ENCODE results near the gene SRSF8. TPM values are rescaled to one million over a fixed set of nuclear protein-coding genes. Genes with fewer than 3 reads are reported as not detected.

Gene SRSF8
- total and polyA plus RNA-seq, 9 of the 15 experiments (the other 6 are each of a cell fraction or from before 2014, with no cell fraction given) = 18.0 to 53.4 (median 27.9) TPM

DNA sequence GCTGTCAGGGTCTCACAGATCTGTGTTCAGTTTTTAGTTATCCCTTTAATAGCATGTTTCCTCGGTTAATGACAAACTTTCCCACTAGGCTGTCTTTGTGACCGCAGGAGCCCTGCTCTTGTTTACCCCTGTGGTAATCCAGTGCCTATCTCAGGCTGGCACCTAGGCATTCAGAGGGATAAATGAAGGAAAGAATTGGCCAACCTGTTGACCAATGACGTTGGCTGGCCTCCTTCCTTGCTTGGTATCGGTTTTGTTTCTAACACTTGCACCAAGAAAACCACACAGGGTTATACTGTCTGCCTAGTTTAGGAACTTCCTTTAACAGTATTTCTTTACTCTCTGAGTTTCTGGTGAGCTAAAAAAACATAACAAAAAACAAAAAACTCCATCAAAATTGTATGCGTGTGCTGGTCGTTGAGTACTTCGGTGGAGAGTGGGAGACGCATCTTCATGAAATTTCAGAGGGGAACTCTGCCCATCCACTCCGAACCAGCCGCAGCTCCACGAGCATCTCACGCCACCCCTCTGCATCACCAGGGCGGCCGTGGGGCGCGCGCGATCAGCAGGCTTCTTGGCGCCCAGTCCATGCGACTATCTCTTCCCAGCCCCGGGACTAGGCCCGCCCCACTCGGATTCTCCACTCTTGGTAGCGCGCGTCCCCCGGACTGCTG is 22.4 kb downstream of the SRSF8 start (continued):
- TF ChIP-seq, protein P1, sequence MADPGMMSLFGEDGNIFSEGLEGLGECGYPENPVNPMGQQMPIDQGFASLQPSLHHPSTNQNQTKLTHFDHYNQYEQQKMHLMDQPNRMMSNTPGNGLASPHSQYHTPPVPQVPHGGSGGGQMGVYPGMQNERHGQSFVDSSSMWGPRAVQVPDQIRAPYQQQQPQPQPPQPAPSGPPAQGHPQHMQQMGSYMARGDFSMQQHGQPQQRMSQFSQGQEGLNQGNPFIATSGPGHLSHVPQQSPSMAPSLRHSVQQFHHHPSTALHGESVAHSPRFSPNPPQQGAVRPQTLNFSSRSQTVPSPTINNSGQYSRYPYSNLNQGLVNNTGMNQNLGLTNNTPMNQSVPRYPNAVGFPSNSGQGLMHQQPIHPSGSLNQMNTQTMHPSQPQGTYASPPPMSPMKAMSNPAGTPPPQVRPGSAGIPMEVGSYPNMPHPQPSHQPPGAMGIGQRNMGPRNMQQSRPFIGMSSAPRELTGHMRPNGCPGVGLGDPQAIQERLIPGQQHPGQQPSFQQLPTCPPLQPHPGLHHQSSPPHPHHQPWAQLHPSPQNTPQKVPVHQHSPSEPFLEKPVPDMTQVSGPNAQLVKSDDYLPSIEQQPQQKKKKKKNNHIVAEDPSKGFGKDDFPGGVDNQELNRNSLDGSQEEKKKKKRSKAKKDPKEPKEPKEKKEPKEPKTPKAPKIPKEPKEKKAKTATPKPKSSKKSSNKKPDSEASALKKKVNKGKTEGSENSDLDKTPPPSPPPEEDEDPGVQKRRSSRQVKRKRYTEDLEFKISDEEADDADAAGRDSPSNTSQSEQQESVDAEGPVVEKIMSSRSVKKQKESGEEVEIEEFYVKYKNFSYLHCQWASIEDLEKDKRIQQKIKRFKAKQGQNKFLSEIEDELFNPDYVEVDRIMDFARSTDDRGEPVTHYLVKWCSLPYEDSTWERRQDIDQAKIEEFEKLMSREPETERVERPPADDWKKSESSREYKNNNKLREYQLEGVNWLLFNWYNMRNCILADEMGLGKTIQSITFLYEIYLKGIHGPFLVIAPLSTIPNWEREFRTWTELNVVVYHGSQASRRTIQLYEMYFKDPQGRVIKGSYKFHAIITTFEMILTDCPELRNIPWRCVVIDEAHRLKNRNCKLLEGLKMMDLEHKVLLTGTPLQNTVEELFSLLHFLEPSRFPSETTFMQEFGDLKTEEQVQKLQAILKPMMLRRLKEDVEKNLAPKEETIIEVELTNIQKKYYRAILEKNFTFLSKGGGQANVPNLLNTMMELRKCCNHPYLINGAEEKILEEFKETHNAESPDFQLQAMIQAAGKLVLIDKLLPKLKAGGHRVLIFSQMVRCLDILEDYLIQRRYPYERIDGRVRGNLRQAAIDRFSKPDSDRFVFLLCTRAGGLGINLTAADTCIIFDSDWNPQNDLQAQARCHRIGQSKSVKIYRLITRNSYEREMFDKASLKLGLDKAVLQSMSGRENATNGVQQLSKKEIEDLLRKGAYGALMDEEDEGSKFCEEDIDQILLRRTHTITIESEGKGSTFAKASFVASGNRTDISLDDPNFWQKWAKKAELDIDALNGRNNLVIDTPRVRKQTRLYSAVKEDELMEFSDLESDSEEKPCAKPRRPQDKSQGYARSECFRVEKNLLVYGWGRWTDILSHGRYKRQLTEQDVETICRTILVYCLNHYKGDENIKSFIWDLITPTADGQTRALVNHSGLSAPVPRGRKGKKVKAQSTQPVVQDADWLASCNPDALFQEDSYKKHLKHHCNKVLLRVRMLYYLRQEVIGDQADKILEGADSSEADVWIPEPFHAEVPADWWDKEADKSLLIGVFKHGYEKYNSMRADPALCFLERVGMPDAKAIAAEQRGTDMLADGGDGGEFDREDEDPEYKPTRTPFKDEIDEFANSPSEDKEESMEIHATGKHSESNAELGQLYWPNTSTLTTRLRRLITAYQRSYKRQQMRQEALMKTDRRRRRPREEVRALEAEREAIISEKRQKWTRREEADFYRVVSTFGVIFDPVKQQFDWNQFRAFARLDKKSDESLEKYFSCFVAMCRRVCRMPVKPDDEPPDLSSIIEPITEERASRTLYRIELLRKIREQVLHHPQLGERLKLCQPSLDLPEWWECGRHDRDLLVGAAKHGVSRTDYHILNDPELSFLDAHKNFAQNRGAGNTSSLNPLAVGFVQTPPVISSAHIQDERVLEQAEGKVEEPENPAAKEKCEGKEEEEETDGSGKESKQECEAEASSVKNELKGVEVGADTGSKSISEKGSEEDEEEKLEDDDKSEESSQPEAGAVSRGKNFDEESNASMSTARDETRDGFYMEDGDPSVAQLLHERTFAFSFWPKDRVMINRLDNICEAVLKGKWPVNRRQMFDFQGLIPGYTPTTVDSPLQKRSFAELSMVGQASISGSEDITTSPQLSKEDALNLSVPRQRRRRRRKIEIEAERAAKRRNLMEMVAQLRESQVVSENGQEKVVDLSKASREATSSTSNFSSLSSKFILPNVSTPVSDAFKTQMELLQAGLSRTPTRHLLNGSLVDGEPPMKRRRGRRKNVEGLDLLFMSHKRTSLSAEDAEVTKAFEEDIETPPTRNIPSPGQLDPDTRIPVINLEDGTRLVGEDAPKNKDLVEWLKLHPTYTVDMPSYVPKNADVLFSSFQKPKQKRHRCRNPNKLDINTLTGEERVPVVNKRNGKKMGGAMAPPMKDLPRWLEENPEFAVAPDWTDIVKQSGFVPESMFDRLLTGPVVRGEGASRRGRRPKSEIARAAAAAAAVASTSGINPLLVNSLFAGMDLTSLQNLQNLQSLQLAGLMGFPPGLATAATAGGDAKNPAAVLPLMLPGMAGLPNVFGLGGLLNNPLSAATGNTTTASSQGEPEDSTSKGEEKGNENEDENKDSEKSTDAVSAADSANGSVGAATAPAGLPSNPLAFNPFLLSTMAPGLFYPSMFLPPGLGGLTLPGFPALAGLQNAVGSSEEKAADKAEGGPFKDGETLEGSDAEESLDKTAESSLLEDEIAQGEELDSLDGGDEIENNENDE (IDR thresholded peaks at IDR 0.05; ENCODE audit: low read depth, low read length) = no peak
- 0 out of 2 replicates have a peak, but pooled peaks have one; percentile 5 for TF ChIP-seq GABPA (tag; conservative IDR thresholded peaks at IDR 0.05; ENCODE audit: low read depth)
- 0 out of 2 replicates have a peak, but pooled peaks have one; percentile 39 for TF ChIP-seq RERE (CRISPR knock-in tag; IDR thresholded peaks at IDR 0.05; ENCODE audit: borderline replicate concordance)
- TF ChIP-seq SRSF3 (IDR thresholded peaks at IDR 0.05; ENCODE audit: insufficient read depth, low read length) = no peak
- TF ChIP-seq HNRNPH1 (optimal IDR thresholded peaks at IDR 0.05; ENCODE audit: low read depth, low read length) = no peak
- no peak for TF ChIP-seq HNRNPK (IDR thresholded peaks at IDR 0.05; ENCODE audit: low read depth, low read length, poor library complexity, severe bottlenecking)
- no peak for TF ChIP-seq CHD1 (IDR thresholded peaks at IDR 0.05; ENCODE audit: low read length)
- no peak for TF ChIP-seq ZNF57 (CRISPR knock-in tag; IDR thresholded peaks at IDR 0.05)
- TF ChIP-seq ZNF778 (CRISPR knock-in tag; IDR thresholded peaks at IDR 0.05) = no peak
- TF ChIP-seq SMARCC2 (IDR thresholded peaks at IDR 0.05; ENCODE audit: low read depth) = no peak
